ENCODE data around the gene NRCAM.

GRCh38 chr7:108402865-108403264 is 53.4 kb downstream of the NRCAM start:
- TF ChIP-seq POLR2A (IDR thresholded peaks at IDR 0.05; ENCODE audit: low read length) (no peak), GATA1 (IDR thresholded peaks at IDR 0.05; ENCODE audit: low read depth, low read length) (no peak)
